H1 (cell line): ENCODE measurements around the gene KCNK2. TPM values are rescaled to one million over a fixed set of nuclear protein-coding genes. Genes with fewer than 3 reads are reported as not detected.

Experiments
- CTCF ChIA-PET: fragments of 300-600 bp; sonication (Branson Sonifier 250); formaldehyde crosslinking; loops from one replicate; lab custom pipeline; 2021; ENCODE audit not compliant: partially characterized antibody; lab: Charles Lee
- POLR2A ChIA-PET: fragments of 300-600 bp; sonication (Branson Sonifier 250); formaldehyde crosslinking; loops from one replicate; lab custom pipeline; 2021; ENCODE audit warnings: inconsistent platforms; ENCODE audit not compliant: partially characterized antibody; lab: Charles Lee
- DNase-seq, 2 experiments: peaks; one replicate each; pipeline versions ENCODE4 v3.0.0 to v3.0.0-alpha.2; 2010 to 2022; ENCODE audit warnings: low spot score in 2 of 2, low read depth in 1 of 2, mixed read lengths in 1 of 2
- FAIRE-seq: peaks from 2 replicates; lab custom pipeline; 2011; peaks lifted over from hg19 to GRCh38; lab: Jason Lieb, UNC
- H2AFZ ChIP-seq: 2 replicates; pipeline ENCODE4 v1.8.1; 2012; ENCODE audit warnings: low read length, inconsistent platforms
- H2AK5ac ChIP-seq: 2 replicates; pipeline ENCODE4 v1.6.1; 2013; ENCODE audit warnings: low read depth, low read length
- H2BK120ac ChIP-seq: replicated peaks from 2 replicates; pipeline ENCODE3; 2013; ENCODE audit warnings: low read depth, low read length, inconsistent platforms
- H2BK12ac ChIP-seq: 2 replicates; pipeline ENCODE4 v1.6.1; 2013; ENCODE audit warnings: low read depth, low read length
- H2BK15ac ChIP-seq: 2 replicates; pipeline ENCODE4 v1.6.1; 2013; ENCODE audit warnings: low read length
- H2BK20ac ChIP-seq: 2 replicates; pipeline ENCODE4 v1.6.1; 2013; ENCODE audit warnings: low read length
- H2BK5ac ChIP-seq: 2 replicates; pipeline ENCODE4 v1.6.1; 2013; ENCODE audit warnings: low read depth, low read length
- H3K14ac ChIP-seq: 2 replicates; pipeline ENCODE4 v1.6.1; 2013; ENCODE audit warnings: inconsistent platforms; ENCODE audit not compliant: insufficient read length
- H3K18ac ChIP-seq: 2 replicates; pipeline ENCODE4 v1.6.1; 2013; ENCODE audit warnings: low read length; ENCODE audit errors: extremely low read depth
- H3K23ac ChIP-seq: 2 replicates; pipeline ENCODE4 v1.6.1; 2013; ENCODE audit warnings: inconsistent platforms; ENCODE audit not compliant: insufficient read length
- H3K23me2 ChIP-seq: 2 replicates; pipeline ENCODE4 v1.6.1; 2013; ENCODE audit warnings: low read depth, low read length
- H3K27ac ChIP-seq: 2 replicates; pipeline ENCODE4 v1.6.1; 2011; ENCODE audit warnings: low read depth, low read length, inconsistent platforms
- H3K27me3 ChIP-seq, 4 experiments: replicated peaks in 1 of 4; 1 replicate in 1 of 4; 2 replicates in 3 of 4; pipeline versions ENCODE4 v1.6.1 to v1.8.1; 2011 to 2013; ENCODE audit warnings: low read length in 3 of 4, mild to moderate bottlenecking in 3 of 4, inconsistent platforms in 2 of 4, mixed read lengths in 2 of 4, moderate library complexity in 1 of 4; ENCODE audit not compliant: control insufficient read depth in 3 of 4, insufficient read depth in 3 of 4; ENCODE audit errors: extremely low read depth in 1 of 4
- H3K36me3 ChIP-seq, 4 experiments: 2 replicates each; pipeline versions ENCODE4 v1.6.1 to v1.8.1; 2011 to 2013; ENCODE audit warnings: mild to moderate bottlenecking in 4 of 4, low read length in 3 of 4, moderate library complexity in 2 of 4, control low read depth in 1 of 4, inconsistent platforms in 1 of 4; ENCODE audit not compliant: insufficient read depth in 4 of 4, control insufficient read depth in 2 of 4
- H3K4ac ChIP-seq: replicated peaks from 2 replicates; pipeline ENCODE3; 2013; ENCODE audit warnings: low read length, low read depth, mixed read lengths, inconsistent platforms; ENCODE audit not compliant: insufficient read length
- H3K4me1 ChIP-seq, 4 experiments: replicated peaks in 1 of 4; 1 replicate in 1 of 4; 2 replicates in 3 of 4; pipeline versions ENCODE4 v1.6.1 to v1.8.1; 2011 to 2013; ENCODE audit warnings: low read length in 3 of 4, inconsistent platforms in 2 of 4, mixed read lengths in 1 of 4; ENCODE audit not compliant: insufficient read depth in 4 of 4, control insufficient read depth in 3 of 4
- H3K4me2 ChIP-seq, 2 experiments: 2 replicates each; pipeline versions ENCODE4 v1.6.1 to v1.8.1; 2011 to 2013; ENCODE audit warnings: low read depth in 2 of 2, low read length in 2 of 2, control low read depth in 1 of 2, inconsistent platforms in 1 of 2, mild to moderate bottlenecking in 1 of 2; ENCODE audit not compliant: insufficient read depth in 1 of 2
- H3K4me3 ChIP-seq, 4 experiments: fragments of 200-600, 300-600 bp in 1 of 4; sonication (generic), shearing (Covaris generic), sonication (Bioruptor Twin) in 1 of 4; 2 replicates each; pipeline versions ENCODE4 v1.5.1 to v1.8.1; 2011 to 2016; ENCODE audit warnings: low read length in 4 of 4, low read depth in 3 of 4, control low read depth in 2 of 4, inconsistent platforms in 2 of 4, mild to moderate bottlenecking in 2 of 4, mixed read lengths in 1 of 4, moderate library complexity in 1 of 4; ENCODE audit not compliant: insufficient read depth in 2 of 4; ENCODE audit errors: extremely low read depth in 1 of 4
- H3K56ac ChIP-seq: replicated peaks from 2 replicates; pipeline ENCODE3; 2013; ENCODE audit warnings: low read depth, mild to moderate bottlenecking, mixed read lengths, low read length, inconsistent platforms; ENCODE audit not compliant: insufficient read length
- H3K79me1 ChIP-seq: 2 replicates; pipeline ENCODE4 v1.6.1; 2013; ENCODE audit warnings: low read depth, low read length, control low read depth
- H3K79me2 ChIP-seq, 2 experiments: 2 replicates each; pipeline versions ENCODE4 v1.6.1 to v1.8.1; 2012 to 2013; ENCODE audit warnings: low read length in 2 of 2, mild to moderate bottlenecking in 2 of 2, inconsistent platforms in 1 of 2; ENCODE audit not compliant: insufficient read depth in 2 of 2, control insufficient read depth in 1 of 2
- H3K9ac ChIP-seq, 4 experiments: replicated peaks in 1 of 4; 1 replicate in 1 of 4; 2 replicates in 3 of 4; pipeline versions ENCODE4 v1.6.1 to v1.8.1; 2011 to 2013; ENCODE audit warnings: low read depth in 3 of 4, low read length in 3 of 4, control low read depth in 2 of 4, mild to moderate bottlenecking in 2 of 4, moderate library complexity in 2 of 4, inconsistent platforms in 1 of 4; ENCODE audit errors: extremely low read depth in 1 of 4
- H3K9me3 ChIP-seq, 2 experiments: 2 replicates each; pipeline versions ENCODE4 v1.6.1 to v1.8.1; 2012 to 2013; ENCODE audit warnings: mild to moderate bottlenecking in 2 of 2, moderate library complexity in 2 of 2, control low read depth in 1 of 2, inconsistent platforms in 1 of 2, low read depth in 1 of 2, low read length in 1 of 2, mixed read lengths in 1 of 2; ENCODE audit not compliant: insufficient read depth in 2 of 2
- H4K20me1 ChIP-seq, 2 experiments: replicated peaks in 1 of 2; 2 replicates each; pipeline versions ENCODE3 to v1.8.1; 2011 to 2013; ENCODE audit warnings: inconsistent platforms in 2 of 2, low read length in 2 of 2, mild to moderate bottlenecking in 1 of 2; ENCODE audit not compliant: insufficient read depth in 2 of 2, control insufficient read depth in 1 of 2
- H4K5ac ChIP-seq: 2 replicates; pipeline ENCODE4 v1.6.1; 2013; ENCODE audit warnings: low read length, low read depth, mixed read lengths, inconsistent platforms; ENCODE audit not compliant: insufficient read length
- H4K8ac ChIP-seq: 2 replicates; pipeline ENCODE4 v1.8.0; 2013; ENCODE audit warnings: mild to moderate bottlenecking, moderate library complexity, low read length, inconsistent platforms; ENCODE audit not compliant: insufficient read depth; ENCODE audit errors: extremely low read depth
- H4K91ac ChIP-seq: replicated peaks from 2 replicates; pipeline ENCODE3; 2013; ENCODE audit warnings: low read length, mixed read lengths, inconsistent platforms; ENCODE audit not compliant: insufficient read length
- SIRT6 ChIP-seq: IDR thresholded peaks from one replicate; pipeline ENCODE4 v1.7.1; 2012; ENCODE audit warnings: low read length, inconsistent platforms
- WGBS, 2 experiments: shearing (Covaris generic) in 1 of 2; methylation state at CpG; one replicate each; pipeline versions ENCODE4 v1.1.6 to v1.1.7; 2013 to 2015; ENCODE audit warnings: low lambda C conversion rate in 2 of 2, mixed read lengths in 2 of 2, inconsistent platforms in 1 of 2, low coverage in 1 of 2, missing lambda C conversion rate in 1 of 2; ENCODE audit not compliant: insufficient replicate concordance in 2 of 2, insufficient coverage in 1 of 2, insufficient read length in 1 of 2; ENCODE audit errors: extremely low coverage in 1 of 2, missing lambda C conversion rate in 1 of 2; 5-methylcytosine and 5-hydroxymethylcytosine counted together
- polyA plus RNA-seq, 7 experiments: library from polyadenylated mRNA; depleted of rRNA in 3 of 7; stranded (reverse) in 5 of 7; unstranded in 2 of 7; fragments of >200 nt in 5 of 7; fragments of 200-250 nt in 2 of 7; gene quantifications; 1 replicate in 5 of 7; 2 replicates in 1 of 7; 4 replicates in 1 of 7; pipeline versions ENCODE4 v1.2.1 to v1.2.3, GENCODE V29; 2011 to 2013; ENCODE audit warnings: missing spikeins in 2 of 7, mixed read lengths in 2 of 7
- total RNA-seq: library from RNA; stranded (reverse); fragmentation: NEBNext Ultra II Directional; extraction: Animal tissue kit (Norgen Biotek cat#: 25700); gene quantifications from 2 replicates; pipeline ENCODE4 v1.2.1, GENCODE V29; 2021

Gene KCNK2
- total and polyA plus RNA-seq, 2 of the 8 experiments (the other 6 are each of a cell fraction or from before 2014, with no cell fraction given): 0.59 to 1.2 TPM

DNA sequence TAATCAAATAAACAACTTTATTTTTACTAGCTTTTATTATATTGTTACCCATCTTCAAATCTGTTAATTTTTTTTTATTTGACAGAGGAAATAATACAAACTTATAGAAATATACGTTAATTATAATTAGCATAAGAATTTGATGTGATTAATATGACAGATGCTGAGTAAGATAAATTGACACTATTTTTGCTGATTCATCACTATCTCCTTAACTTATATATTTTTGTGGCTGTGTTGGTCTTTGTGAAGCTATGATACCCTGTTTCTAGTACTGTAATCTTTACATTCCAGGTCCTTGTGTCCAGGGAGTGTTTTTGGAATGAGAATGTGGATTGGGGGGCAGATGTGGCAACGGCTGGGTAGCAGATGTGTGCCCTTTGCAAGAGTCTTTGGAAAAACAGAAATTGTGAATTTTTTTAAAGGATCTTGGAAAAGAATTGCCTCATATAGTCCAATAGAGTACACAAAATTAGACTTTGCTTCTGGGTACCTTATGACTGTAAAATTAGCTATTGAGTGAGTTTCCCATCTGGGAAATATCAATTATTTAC, 102.6 kb downstream of the KCNK2 start:
- H2AK5ac ChIP-seq: no peak overlapping the region
- no peaks in the 10 kb centered on the region for H3K36me3 ChIP-seq
- H4K5ac ChIP-seq: no peak overlapping the region
- H3K27ac ChIP-seq: no peak overlapping the region
- no peak overlapping the region for H3K14ac ChIP-seq
- FAIRE-seq (no peak), DNase-seq (no peak)
- no peak overlapping the region for H2BK15ac ChIP-seq
- WGBS, 2 experiments: 92% methylated on average over 2 of the region's 2 CpGs; no CpG with 5 or more reads in 1 of the 2 experiments
- H4K20me1 ChIP-seq: no peaks in the 10 kb centered on the region
- H3K4me3 ChIP-seq: no peak overlapping the region
- H4K91ac ChIP-seq: no peak overlapping the region
- no peaks in the 10 kb centered on the region for H3K23me2 ChIP-seq
- no peak overlapping the region for H3K4ac ChIP-seq
- no peaks in the 10 kb centered on the region for H3K4me1 ChIP-seq
- H3K79me2 ChIP-seq: no peaks in the 10 kb centered on the region
- H4K8ac ChIP-seq: no peak overlapping the region
- no peak overlapping the region for H3K18ac ChIP-seq
- H2BK5ac ChIP-seq: no peak overlapping the region
- H2BK12ac ChIP-seq: no peak overlapping the region
- ChIA-PET CTCF (no interaction called here), POLR2A (no interaction called here)
- H3K9ac ChIP-seq: no peak overlapping the region
- no peak overlapping the region for H3K23ac ChIP-seq
- no peak overlapping the region for H3K4me2 ChIP-seq
- H2AFZ ChIP-seq: no peak overlapping the region
- no peak overlapping the region for H3K56ac ChIP-seq
- no peaks in the 10 kb centered on the region for H3K27me3 ChIP-seq
- H3K9me3 ChIP-seq: peaks cover 9 to 12% of the 10 kb centered on the region in 2 experiments
- no peak overlapping the region for H2BK20ac ChIP-seq
- no peaks in the 10 kb centered on the region for H3K79me1 ChIP-seq
- no peak overlapping the region for H2BK120ac ChIP-seq
- no peak for TF ChIP-seq SIRT6
